Spleen (tissue), 7 donors: ENCODE measurements around the gene MYLK3.

ENCODE experiments used
- POLR2AphosphoS5 ChIP-seq, 3 donors: sonication (generic); formaldehyde crosslinking; IDR thresholded peaks; one replicate each; pipeline ENCODE4 v1.5.1; 2017; ENCODE audit warnings: antibody characterized with exemption in 3 of 3
- TF ChIP-seq, protein P1 (sequence below), 11 experiments: fragments of 200-600 bp in 7 of 11; fragments of 450-650 bp in 4 of 11; sonication (generic) in 4 of 11; IDR thresholded peaks in 8 of 11; conservative IDR thresholded peaks in 3 of 11; 1 replicate in 7 of 11; 2 replicates in 4 of 11; pipeline versions ENCODE4 v1.4.0 to v1.8.0; 2016 to 2021; ENCODE audit warnings: antibody characterized with exemption in 11 of 11, inconsistent platforms in 4 of 11, mild to moderate bottlenecking in 1 of 11
- donor health status: DM: no; HTN: no; CAD: no; lungs with moderate emphysema.
- donor health status: DM: no; HTN: no; CAD: no.
- donor health status: DM: no; HTN: no; CAD: no.

DNA sequence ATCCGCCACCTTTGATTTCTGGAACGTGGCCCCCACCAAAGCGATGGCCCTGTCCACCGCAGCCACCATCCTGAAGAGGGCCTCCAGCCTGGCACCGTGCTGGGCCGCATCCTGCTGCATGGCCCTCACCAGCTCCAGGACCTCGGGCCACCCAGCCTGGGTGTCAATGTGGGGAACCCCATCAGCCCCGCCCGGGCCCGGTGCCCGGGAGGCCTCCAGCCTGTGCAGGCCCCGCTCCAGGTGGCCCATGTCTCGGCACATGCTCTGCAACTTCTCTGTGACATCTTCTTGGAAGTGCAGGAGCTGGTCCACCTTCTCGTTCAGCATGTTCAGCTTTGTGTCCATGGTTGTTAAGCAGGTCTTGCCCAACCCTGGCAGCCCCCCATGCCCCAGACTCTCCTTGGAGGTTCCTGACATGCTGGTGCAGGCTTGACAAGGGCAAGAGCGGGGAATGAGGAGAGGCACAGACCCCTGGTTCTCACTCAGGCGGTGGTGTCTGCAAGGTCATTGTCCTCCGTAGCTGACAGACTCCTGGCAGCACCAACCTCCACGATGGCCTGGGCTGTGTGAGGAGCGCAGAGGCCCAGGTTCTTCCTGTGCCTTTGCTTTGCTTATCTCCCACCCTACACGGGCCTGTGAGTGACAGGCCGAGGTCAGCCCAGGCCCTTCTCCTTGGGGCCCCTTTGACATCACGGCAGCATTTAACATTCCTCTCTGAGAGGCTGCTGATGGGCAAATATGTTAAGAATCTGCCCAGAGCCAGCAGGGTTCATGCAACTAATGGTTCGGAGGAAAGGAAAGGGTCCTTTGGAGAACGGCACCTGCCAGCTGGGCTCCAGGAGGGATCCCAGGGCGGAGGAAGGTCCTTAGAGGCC lies at the start of gene MYLK3:
- TF ChIP-seq, protein P1, sequence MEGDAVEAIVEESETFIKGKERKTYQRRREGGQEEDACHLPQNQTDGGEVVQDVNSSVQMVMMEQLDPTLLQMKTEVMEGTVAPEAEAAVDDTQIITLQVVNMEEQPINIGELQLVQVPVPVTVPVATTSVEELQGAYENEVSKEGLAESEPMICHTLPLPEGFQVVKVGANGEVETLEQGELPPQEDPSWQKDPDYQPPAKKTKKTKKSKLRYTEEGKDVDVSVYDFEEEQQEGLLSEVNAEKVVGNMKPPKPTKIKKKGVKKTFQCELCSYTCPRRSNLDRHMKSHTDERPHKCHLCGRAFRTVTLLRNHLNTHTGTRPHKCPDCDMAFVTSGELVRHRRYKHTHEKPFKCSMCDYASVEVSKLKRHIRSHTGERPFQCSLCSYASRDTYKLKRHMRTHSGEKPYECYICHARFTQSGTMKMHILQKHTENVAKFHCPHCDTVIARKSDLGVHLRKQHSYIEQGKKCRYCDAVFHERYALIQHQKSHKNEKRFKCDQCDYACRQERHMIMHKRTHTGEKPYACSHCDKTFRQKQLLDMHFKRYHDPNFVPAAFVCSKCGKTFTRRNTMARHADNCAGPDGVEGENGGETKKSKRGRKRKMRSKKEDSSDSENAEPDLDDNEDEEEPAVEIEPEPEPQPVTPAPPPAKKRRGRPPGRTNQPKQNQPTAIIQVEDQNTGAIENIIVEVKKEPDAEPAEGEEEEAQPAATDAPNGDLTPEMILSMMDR (IDR thresholded peaks at IDR 0.05 in 8 of 11, conservative IDR thresholded peaks at IDR 0.05 in 3 of 11): no peak
- TF ChIP-seq POLR2AphosphoS5 (IDR thresholded peaks at IDR 0.05): no peak
